ENCODE results near the gene UQCC2.

UQCC2 gene

GRCh38 chr6:33725222-33725621, 13.7 kb upstream of the UQCC2 start:
- H4K20me1 ChIP-seq = no peaks in the 10 kb centered on the region
- no peaks in the 10 kb centered on the region for H3K36me3 ChIP-seq
- H3K4me2 ChIP-seq = peak overlapping the region in 5 of 11 experiments; percentile 79 to 91 (median 90); a peak in 10 of 22 replicates
- no peaks in the 10 kb centered on the region for H3K9me3 ChIP-seq (replicated peaks in 1 of 11)
- H3K27ac ChIP-seq = no peak overlapping the region
- TF ChIP-seq Cebpa-rat (IDR thresholded peaks at IDR 0.05) = no peak
- no peak overlapping the region for H3K4me3 ChIP-seq
- H3K27me3 ChIP-seq = no peaks in the 10 kb centered on the region
- H3K9ac ChIP-seq = no peak overlapping the region
- H3K4me1 ChIP-seq = peaks cover 16 to 68% (median 58%) of the 10 kb centered on the region in 10 experiments

- Histone ChIP-seq H3K36me3 (no peaks in the 10 kb centered on the region), H3K4me3 (no peak overlapping the region), H3K4me2 (peak overlapping the region in 9 of 11 experiments; percentile 5 to 91 (median 55); a peak in 14 of 22 replicates), H3K9ac (no peak overlapping the region), H3K27ac (no peak overlapping the region), H4K20me1 (no peaks in the 10 kb centered on the region), H3K4me1 (peaks cover 16 to 59% (median 55%) of the 10 kb centered on the region in 10 experiments), H3K9me3 (replicated peaks in 1 of 11) (no peaks in the 10 kb centered on the region), H3K27me3 (no peaks in the 10 kb centered on the region)
- TF ChIP-seq Cebpa-rat (IDR thresholded peaks at IDR 0.05) = no peak
Observed at GRCh38 chr6:33724102-33725023, 12.9 kb upstream of the UQCC2 start.

- H3K4me1 ChIP-seq = peaks cover 19 to 55% (median 51%) of the 10 kb centered on the region in 10 experiments
- H3K4me2 ChIP-seq = peak overlapping the region in 8 of 11 experiments; percentile 22 to 91 (median 59); a peak in 14 of 22 replicates
- H3K9me3 ChIP-seq (replicated peaks in 1 of 11) = no peaks in the 10 kb centered on the region
- TF ChIP-seq Cebpa-rat (IDR thresholded peaks at IDR 0.05) = no peak
- no peaks in the 10 kb centered on the region for H3K36me3 ChIP-seq
- no peak overlapping the region for H3K4me3 ChIP-seq
- H4K20me1 ChIP-seq = no peaks in the 10 kb centered on the region
- no peak overlapping the region for H3K9ac ChIP-seq
- no peaks in the 10 kb centered on the region for H3K27me3 ChIP-seq
- H3K27ac ChIP-seq = no peak overlapping the region
Observed at GRCh38 chr6:33723371-33724085, 12.0 kb upstream of the UQCC2 start.

- no peak for TF ChIP-seq Cebpa-rat (IDR thresholded peaks at IDR 0.05)
- H3K27me3 ChIP-seq = no peaks in the 10 kb centered on the region
Observed at GRCh38 chr6:33722103-33722623, 10.7 kb upstream of the UQCC2 start.

GRCh38 chr6:33721508-33721907, 10.0 kb upstream of the UQCC2 start:
- H3K27me3 ChIP-seq = no peaks in the 10 kb centered on the region
- no peaks in the 10 kb centered on the region for H4K20me1 ChIP-seq
- no peak overlapping the region for H3K27ac ChIP-seq
- peaks cover 11 to 40% (median 36%) of the 10 kb centered on the region in 10 experiments; a peak in 19 of 20 replicates for H3K4me1 ChIP-seq
- no peak overlapping the region for H3K4me3 ChIP-seq
- H3K36me3 ChIP-seq = no peaks in the 10 kb centered on the region
- no peak overlapping the region for H3K4me2 ChIP-seq
- no peak overlapping the region for H3K9ac ChIP-seq
- no peaks in the 10 kb centered on the region for H3K9me3 ChIP-seq (replicated peaks in 1 of 11)
- no peak for TF ChIP-seq Cebpa-rat (IDR thresholded peaks at IDR 0.05)

More at GRCh38 chr6:33722103-33722623, 10.7 kb upstream of the UQCC2 start:
- Histone ChIP-seq H3K4me2 (no peak overlapping the region), H4K20me1 (no peaks in the 10 kb centered on the region), H3K4me1 (peaks cover 17 to 46% (median 42%) of the 10 kb centered on the region in 10 experiments), H3K9ac (no peak overlapping the region), H3K9me3 (replicated peaks in 1 of 11) (no peaks in the 10 kb centered on the region), H3K4me3 (no peak overlapping the region), H3K27ac (no peak overlapping the region), H3K36me3 (no peaks in the 10 kb centered on the region)

- Histone ChIP-seq H3K36me3 (no peaks in the 10 kb centered on the region), H3K9me3 (replicated peaks in 1 of 11) (no peaks in the 10 kb centered on the region), H3K4me3 (no peak overlapping the region), H3K27me3 (no peaks in the 10 kb centered on the region), H3K27ac (no peak overlapping the region), H3K9ac (no peak overlapping the region), H3K4me2 (0 out of 22 replicates have a peak overlapping the region, but pooled peaks of 1 of the 11 experiments have one; percentile 2), H4K20me1 (no peaks in the 10 kb centered on the region), H3K4me1 (peaks cover 6 to 34% (median 30%) of the 10 kb centered on the region in 10 experiments; a peak in 18 of 20 replicates)
- TF ChIP-seq Cebpa-rat (IDR thresholded peaks at IDR 0.05) = no peak
Observed at GRCh38 chr6:33720998-33721397, 9.5 kb upstream of the UQCC2 start.

- Histone ChIP-seq H3K4me1 (peaks cover 9 to 31% (median 25%) of the 10 kb centered on the region in 10 experiments; a peak in 19 of 20 replicates), H3K36me3 (no peaks in the 10 kb centered on the region), H3K4me2 (no peak overlapping the region), H3K27ac (no peak overlapping the region), H4K20me1 (no peaks in the 10 kb centered on the region), H3K9me3 (replicated peaks in 1 of 11) (no peaks in the 10 kb centered on the region), H3K27me3 (no peaks in the 10 kb centered on the region), H3K4me3 (no peak overlapping the region), H3K9ac (no peak overlapping the region)
- TF ChIP-seq Cebpa-rat (IDR thresholded peaks at IDR 0.05) = no peak
Observed at GRCh38 chr6:33719326-33719987, 8.0 kb upstream of the UQCC2 start.

- peaks cover 11 to 30% (median 23%) of the 10 kb centered on the region in 10 experiments for H3K4me1 ChIP-seq
- no peak overlapping the region for H3K27ac ChIP-seq
- H3K27me3 ChIP-seq = no peaks in the 10 kb centered on the region
- H3K9me3 ChIP-seq (replicated peaks in 1 of 11) = no peaks in the 10 kb centered on the region
- no peak overlapping the region for H3K9ac ChIP-seq
- TF ChIP-seq Cebpa-rat (IDR thresholded peaks at IDR 0.05) = no peak
- no peaks in the 10 kb centered on the region for H4K20me1 ChIP-seq
- H3K4me2 ChIP-seq = peak overlapping the region in 8 of 11 experiments; percentile 13 to 60 (median 38); a peak in 12 of 22 replicates
- no peak overlapping the region for H3K4me3 ChIP-seq
- H3K36me3 ChIP-seq = no peaks in the 10 kb centered on the region
Observed at GRCh38 chr6:33718713-33719112, 7.2 kb upstream of the UQCC2 start.

Data from BLaER1 treated with 17β-estradiol and CSF1 and Interleukin-3, amounts not matched to agents 10 nM and 100 nM (cell line).